CD4-positive, alpha-beta T cell (primary cell): Measurements from ENCODE around the gene BLM. TPM values are rescaled to one million over a fixed set of nuclear protein-coding genes. Genes with fewer than 3 reads are reported as not detected.

Source experiments
- ATAC-seq: fragments of 200-7000 bp; cut with Tn5 transposase; one replicate; pipeline ENCODE4 v1.10.0; 2022; ENCODE audit warnings: mild to moderate bottlenecking; ENCODE audit not compliant: poor library complexity
- CTCF ChIA-PET: fragments of 350-600 bp; sonication (Branson Sonifier 250); formaldehyde crosslinking; loops from one replicate; lab custom pipeline; 2021; ENCODE audit warnings: antibody characterized with exemption, inconsistent platforms; lab: Charles Lee
- POLR2A ChIA-PET: fragments of 350-600 bp; sonication (Branson Sonifier 250); formaldehyde crosslinking; loops from one replicate; lab custom pipeline; 2021; ENCODE audit warnings: antibody characterized with exemption, inconsistent platforms; lab: Charles Lee
- DNase-seq, 14 experiments: peaks; one replicate each; pipeline ENCODE4 v3.0.0-alpha.2; 2013 to 2020; ENCODE audit warnings: mixed read lengths in 2 of 14
- H3K27ac ChIP-seq, 2 donors: one replicate each; pipeline versions ENCODE4 v1.5.1 to v1.7.0; 2013; ENCODE audit warnings: low read length in 2 of 2, low read depth in 1 of 2, mild to moderate bottlenecking in 1 of 2
- H3K27me3 ChIP-seq, 2 experiments: 1 replicate in 1 of 2; 2 replicates in 1 of 2; pipeline versions ENCODE4 v1.6.1 to v1.7.0; 2013; ENCODE audit warnings: low read length in 2 of 2, control low read depth in 1 of 2, mild to moderate bottlenecking in 1 of 2, moderate library complexity in 1 of 2; ENCODE audit not compliant: insufficient read depth in 2 of 2, control insufficient read depth in 1 of 2
- H3K36me3 ChIP-seq: one replicate; pipeline ENCODE4 v1.6.1; 2013; ENCODE audit warnings: low read length, control low read depth; ENCODE audit not compliant: insufficient read depth
- H3K4me1 ChIP-seq: one replicate; pipeline ENCODE4 v1.6.1; 2013; ENCODE audit warnings: low read length, control low read depth; ENCODE audit not compliant: insufficient read depth
- H3K4me3 ChIP-seq: one replicate; pipeline ENCODE4 v1.5.1; 2013; ENCODE audit warnings: mild to moderate bottlenecking, low read length, moderate library complexity
- H3K9me3 ChIP-seq, 2 experiments: 1 replicate in 1 of 2; 2 replicates in 1 of 2; pipeline versions ENCODE4 v1.6.1 to v1.7.0; 2013; ENCODE audit warnings: low read length in 2 of 2, mild to moderate bottlenecking in 2 of 2, control low read depth in 1 of 2, moderate library complexity in 1 of 2; ENCODE audit not compliant: control insufficient read depth in 1 of 2, insufficient read depth in 1 of 2
- H3K27ac Mint-ChIP-seq: one replicate; pipeline ENCODE4 v1.8.0; 2020; ENCODE audit warnings: mixed read lengths
- H3K27me3 Mint-ChIP-seq: one replicate; pipeline ENCODE4 v1.8.0; 2021; ENCODE audit warnings: mixed read lengths
- H3K36me3 Mint-ChIP-seq: one replicate; pipeline ENCODE4 v1.8.0; 2021; ENCODE audit warnings: low read depth, mixed read lengths
- H3K4me1 Mint-ChIP-seq: one replicate; pipeline ENCODE4 v1.8.0; 2021; ENCODE audit warnings: low read depth, mixed read lengths
- H3K4me3 Mint-ChIP-seq: one replicate; pipeline ENCODE4 v1.8.0; 2020; ENCODE audit warnings: mild to moderate bottlenecking, mixed read lengths
- H3K9me3 Mint-ChIP-seq: one replicate; pipeline ENCODE4 v1.8.0; 2020; ENCODE audit warnings: mixed read lengths
- intact Hi-C, 2 experiments: fragments of 100-400 bp; cut with DNase I in 1 of 2; cut with micrococcal nuclease in 1 of 2; formaldehyde crosslinking; loops; one replicate each; pipeline versions ENCODE4 v1.15.1 to v1.9.0; 2023 to 2025; cut with DNase I, micrococcal nuclease
- total RNA-seq, 174 experiments: library from RNA in 2 of 174; stranded (reverse) in 2 of 174; gene quantifications; one replicate each; pipeline ENCODE4 v1.2.3 and lab custom pipeline; 2021 to 2026
- TF ChIP-seq, protein P1 (sequence below): fragments of 200-600 bp; IDR thresholded peaks from one replicate; pipeline ENCODE4 v1.8.0; 2022; ENCODE audit warnings: antibody characterized with exemption, mild to moderate bottlenecking

Gene BLM
- total RNA-seq, 2 experiments from 2014 or later = 1.6 to 1.8 TPM

- H3K9me3 ChIP-seq = no peaks in the 10 kb centered on the region
- no peak for DNase-seq
- TF ChIP-seq, protein P1, sequence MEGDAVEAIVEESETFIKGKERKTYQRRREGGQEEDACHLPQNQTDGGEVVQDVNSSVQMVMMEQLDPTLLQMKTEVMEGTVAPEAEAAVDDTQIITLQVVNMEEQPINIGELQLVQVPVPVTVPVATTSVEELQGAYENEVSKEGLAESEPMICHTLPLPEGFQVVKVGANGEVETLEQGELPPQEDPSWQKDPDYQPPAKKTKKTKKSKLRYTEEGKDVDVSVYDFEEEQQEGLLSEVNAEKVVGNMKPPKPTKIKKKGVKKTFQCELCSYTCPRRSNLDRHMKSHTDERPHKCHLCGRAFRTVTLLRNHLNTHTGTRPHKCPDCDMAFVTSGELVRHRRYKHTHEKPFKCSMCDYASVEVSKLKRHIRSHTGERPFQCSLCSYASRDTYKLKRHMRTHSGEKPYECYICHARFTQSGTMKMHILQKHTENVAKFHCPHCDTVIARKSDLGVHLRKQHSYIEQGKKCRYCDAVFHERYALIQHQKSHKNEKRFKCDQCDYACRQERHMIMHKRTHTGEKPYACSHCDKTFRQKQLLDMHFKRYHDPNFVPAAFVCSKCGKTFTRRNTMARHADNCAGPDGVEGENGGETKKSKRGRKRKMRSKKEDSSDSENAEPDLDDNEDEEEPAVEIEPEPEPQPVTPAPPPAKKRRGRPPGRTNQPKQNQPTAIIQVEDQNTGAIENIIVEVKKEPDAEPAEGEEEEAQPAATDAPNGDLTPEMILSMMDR = no peak
- POLR2A ChIA-PET = interaction anchor here (1.4 kb wide), 1 partner anchor 71 kb away, joined by 3 read pairs; the partner anchor contains the start of gene UNC45A
- H3K4me3 ChIP-seq = no peak overlapping the region
- Mint-ChIP-seq H3K27me3 (no peaks in the 10 kb centered on the region), H3K4me1 (peaks cover 17% of the 10 kb centered on the region), H3K4me3 (no peak overlapping the region), H3K9me3 (no peaks in the 10 kb centered on the region), H3K36me3 (no peaks in the 10 kb centered on the region), H3K27ac (no peak overlapping the region)
- no peak for ATAC-seq
- H3K27me3 ChIP-seq = no peaks in the 10 kb centered on the region
- intact Hi-C loops = no loop called here
- CTCF ChIA-PET = no interaction called here
- no peaks in the 10 kb centered on the region for H3K36me3 ChIP-seq
- peaks cover 8% of the 10 kb centered on the region for H3K4me1 ChIP-seq
- H3K27ac ChIP-seq = no peak overlapping the region
Measured at GRCh38 chr15:90863987-90864386, 146.8 kb downstream of the BLM start.

GRCh38 chr15:90864507-90864906 lies 147.4 kb downstream of the BLM start:
- no peak for DNase-seq
- intact Hi-C loops = no loop called here
- no peak overlapping the region for H3K4me3 Mint-ChIP-seq
- H3K36me3 Mint-ChIP-seq = no peaks in the 10 kb centered on the region
- no peak overlapping the region for H3K4me3 ChIP-seq
- no peaks in the 10 kb centered on the region for H3K27me3 Mint-ChIP-seq
- CTCF ChIA-PET = no interaction called here
- peaks cover 9% of the 10 kb centered on the region for H3K4me1 ChIP-seq
- no peaks in the 10 kb centered on the region for H3K9me3 Mint-ChIP-seq
- H3K27me3 ChIP-seq = no peaks in the 10 kb centered on the region
- no peaks in the 10 kb centered on the region for H3K36me3 ChIP-seq
- POLR2A ChIA-PET = interaction anchor here (1.4 kb wide), 1 partner anchor 71 kb away, joined by 3 read pairs; the partner anchor contains the start of gene UNC45A
- TF ChIP-seq, protein P1 = no peak
- no peak overlapping the region for H3K27ac Mint-ChIP-seq
- no peaks in the 10 kb centered on the region for H3K9me3 ChIP-seq
- ATAC-seq = no peak
- no peak overlapping the region for H3K27ac ChIP-seq
- H3K4me1 Mint-ChIP-seq = peaks cover 14% of the 10 kb centered on the region

DNA sequence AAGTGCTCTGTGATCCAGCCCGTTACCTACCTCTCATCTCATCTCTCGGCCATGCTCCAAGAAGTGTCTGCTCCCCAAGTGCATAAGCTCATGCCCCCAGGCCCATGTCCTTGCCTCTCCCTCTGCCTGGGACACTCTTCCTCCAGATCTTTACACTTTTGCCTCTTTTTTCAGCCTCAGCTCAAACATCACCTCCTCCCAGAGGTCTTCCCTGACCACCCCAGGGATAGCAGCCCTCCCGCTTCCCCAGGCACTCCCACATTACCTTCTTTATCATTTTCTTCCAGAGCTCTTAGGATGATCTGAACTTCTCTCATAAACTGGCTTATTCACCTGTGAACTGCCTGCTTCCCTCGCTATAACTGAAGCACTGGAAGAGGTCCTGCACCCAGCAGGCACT lies 148.6 kb downstream of the BLM start:
- ChIA-PET CTCF (no interaction called here), POLR2A (no interaction called here)
- H3K36me3 ChIP-seq = no peaks in the 10 kb centered on the region
- TF ChIP-seq, protein P1 = no peak
- no peak overlapping the region for H3K4me3 ChIP-seq
- H3K27ac Mint-ChIP-seq = no peak overlapping the region
- no peaks in the 10 kb centered on the region for H3K9me3 Mint-ChIP-seq
- DNase-seq (no peak), ATAC-seq (no peak)
- peaks cover 22% of the 10 kb centered on the region for H3K4me1 Mint-ChIP-seq
- H3K27me3 ChIP-seq = no peaks in the 10 kb centered on the region
- no peaks in the 10 kb centered on the region for H3K27me3 Mint-ChIP-seq
- peaks cover 18% of the 10 kb centered on the region for H3K4me1 ChIP-seq
- H3K4me3 Mint-ChIP-seq = no peak overlapping the region
- intact Hi-C loops = no loop called here
- peaks cover 3% of the 10 kb centered on the region for H3K36me3 Mint-ChIP-seq
- H3K9me3 ChIP-seq = no peaks in the 10 kb centered on the region
- no peak overlapping the region for H3K27ac ChIP-seq

Other genes starting within 250 kb of the BLM start
- 10 to 100 TPM; 90.7 to 92.4 TPM for gene CRTC3, start 187.4 kb upstream of the BLM start, total RNA-seq
- gene FURIN, start 151.2 kb downstream of the BLM start, total RNA-seq = 100 to 1,000 TPM in 1 of 2 experiments, 10 to 100 TPM in 1; 97.4 to 104 TPM
- 1 to 10 TPM; 3.0 to 5.5 TPM for gene FES, start 167.2 kb downstream of the BLM start, total RNA-seq
- 100 to 1,000 TPM; 125 to 128 TPM for gene MAN2A2, start 186.0 kb downstream of the BLM start, total RNA-seq
- gene HDDC3, start 215.2 kb downstream of the BLM start, total RNA-seq = 10 to 100 TPM in 1 of 2 experiments, 1 to 10 TPM in 1; 9.9 to 10.8 TPM
- gene UNC45A, start 217.9 kb downstream of the BLM start, total RNA-seq = 10 to 100 TPM; 17.6 to 18.9 TPM
- gene RCCD1, start 237.5 kb downstream of the BLM start, total RNA-seq = 1 to 10 TPM; 4.5 to 4.8 TPM